ENCODE results near the gene NAA11. TPM values are rescaled to one million over a fixed set of nuclear protein-coding genes. Genes with fewer than 3 reads are reported as not detected.

NAA11 gene
- total RNA-seq, 1 donor from 2014 or later = not detected

GRCh38 chr4:79334341-79334740, 8.5 kb upstream of the NAA11 start:
- Mint-ChIP-seq H3K9me3 (no peaks in the 10 kb centered on the region), H3K27me3 (no peaks in the 10 kb centered on the region), H3K36me3 (ENCODE audit: low read depth) (no peaks in the 10 kb centered on the region), H3K4me1 (no peaks in the 10 kb centered on the region), H3K4me3 (no peak overlapping the region), H3K27ac (no peak overlapping the region)
- intact Hi-C loops (cut with micrococcal nuclease) = no loop called here
- no peak for DNase-seq

- Mint-ChIP-seq H3K4me1 (no peaks in the 10 kb centered on the region), H3K9me3 (no peaks in the 10 kb centered on the region), H3K36me3 (ENCODE audit: low read depth) (no peaks in the 10 kb centered on the region), H3K4me3 (no peak overlapping the region), H3K27ac (no peak overlapping the region), H3K27me3 (no peaks in the 10 kb centered on the region)
- intact Hi-C loops (cut with micrococcal nuclease) = no loop called here
- DNase-seq = no peak
Observed at GRCh38 chr4:79331126-79331876, 5.4 kb upstream of the NAA11 start.

GRCh38 chr4:79330720-79331119, 4.9 kb upstream of the NAA11 start:
- H3K4me1 Mint-ChIP-seq = no peaks in the 10 kb centered on the region
- no peaks in the 10 kb centered on the region for H3K36me3 Mint-ChIP-seq (ENCODE audit: low read depth)
- DNase-seq = no peak
- H3K4me3 Mint-ChIP-seq = no peak overlapping the region
- H3K9me3 Mint-ChIP-seq = no peaks in the 10 kb centered on the region
- H3K27me3 Mint-ChIP-seq = no peaks in the 10 kb centered on the region
- intact Hi-C loops (cut with micrococcal nuclease) = no loop called here
- H3K27ac Mint-ChIP-seq = no peak overlapping the region

GRCh38 chr4:79325436-79325835, 425 bp downstream of the NAA11 start:
- Mint-ChIP-seq H3K4me3 (no peak overlapping the region), H3K27me3 (no peaks in the 10 kb centered on the region), H3K4me1 (no peaks in the 10 kb centered on the region), H3K9me3 (no peaks in the 10 kb centered on the region), H3K36me3 (ENCODE audit: low read depth) (no peaks in the 10 kb centered on the region), H3K27ac (no peak overlapping the region)
- intact Hi-C loops (cut with micrococcal nuclease) = no loop called here
- DNase-seq = no peak

DNA sequence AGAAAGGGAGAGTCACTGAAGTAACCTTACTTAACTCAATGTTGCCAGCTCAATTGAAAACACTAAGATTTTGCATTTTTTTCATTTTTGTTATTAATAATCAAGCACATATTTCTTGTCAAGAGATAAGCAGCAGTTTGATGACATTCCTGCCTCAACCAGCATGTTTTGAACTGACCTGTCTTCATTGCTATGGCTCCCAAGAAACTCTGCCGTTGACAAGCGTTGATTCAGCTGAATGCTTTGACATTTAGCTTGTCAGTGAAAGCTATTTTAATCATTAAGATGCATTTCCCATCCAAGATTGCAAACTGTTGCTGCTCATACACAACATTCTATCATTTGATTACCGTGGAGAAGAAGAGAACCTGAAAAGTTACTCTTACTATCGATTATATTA, 5.9 kb downstream of the NAA11 start:
- Mint-ChIP-seq H3K36me3 (ENCODE audit: low read depth) (no peaks in the 10 kb centered on the region), H3K27me3 (no peaks in the 10 kb centered on the region), H3K4me3 (no peak overlapping the region), H3K4me1 (no peaks in the 10 kb centered on the region), H3K27ac (no peak overlapping the region), H3K9me3 (no peaks in the 10 kb centered on the region)
- no peak for DNase-seq
- intact Hi-C loops (cut with micrococcal nuclease) = no loop called here

DNA sequence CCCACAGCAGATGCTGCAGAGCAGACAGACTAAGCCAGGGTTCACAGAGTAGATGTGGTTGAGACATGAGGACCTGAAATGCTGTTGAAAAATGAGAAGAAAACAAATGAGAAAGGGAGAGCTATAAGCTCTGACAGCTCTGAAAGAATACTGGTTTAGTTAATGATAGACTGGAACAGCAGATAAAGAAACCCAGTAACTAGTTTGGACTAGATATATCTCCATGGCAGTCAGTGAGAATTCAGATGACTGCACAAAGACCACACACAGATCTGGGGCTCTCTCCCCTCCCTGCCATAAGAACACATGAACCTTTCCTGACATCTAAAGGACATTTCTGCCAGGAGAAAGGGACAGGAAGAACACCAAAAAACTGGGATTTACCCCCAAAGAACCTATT, 8.2 kb downstream of the NAA11 start:
- no peak for DNase-seq
- Mint-ChIP-seq H3K4me1 (no peaks in the 10 kb centered on the region), H3K4me3 (no peak overlapping the region), H3K9me3 (no peaks in the 10 kb centered on the region), H3K36me3 (ENCODE audit: low read depth) (no peaks in the 10 kb centered on the region), H3K27ac (no peak overlapping the region), H3K27me3 (no peaks in the 10 kb centered on the region)
- intact Hi-C loops (cut with micrococcal nuclease) = no loop called here

DNA sequence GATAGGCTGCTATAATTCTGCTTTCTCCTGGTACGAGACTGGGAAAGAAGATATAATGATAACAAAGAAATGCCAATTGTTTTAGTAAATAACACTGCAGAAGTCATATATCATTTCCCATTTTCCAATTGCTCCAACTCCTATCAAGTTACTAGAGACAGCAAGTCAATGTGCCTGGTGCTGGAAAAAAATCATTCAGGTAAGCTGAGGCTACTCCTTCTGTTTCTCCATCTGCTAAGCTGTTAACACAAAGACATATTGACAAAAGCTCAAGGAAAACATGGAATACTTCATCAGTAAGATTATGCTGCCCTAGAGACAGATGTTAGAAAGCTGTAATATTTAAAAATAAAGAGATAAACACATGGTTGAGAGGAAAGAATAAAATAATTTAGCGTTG, 10.0 kb downstream of the NAA11 start:
- H3K27me3 Mint-ChIP-seq = no peaks in the 10 kb centered on the region
- intact Hi-C loops (cut with micrococcal nuclease) = no loop called here
- H3K36me3 Mint-ChIP-seq (ENCODE audit: low read depth) = no peaks in the 10 kb centered on the region
- H3K27ac Mint-ChIP-seq = no peak overlapping the region
- no peaks in the 10 kb centered on the region for H3K4me1 Mint-ChIP-seq
- DNase-seq = no peak
- H3K9me3 Mint-ChIP-seq = no peaks in the 10 kb centered on the region
- H3K4me3 Mint-ChIP-seq = no peak overlapping the region

DNA sequence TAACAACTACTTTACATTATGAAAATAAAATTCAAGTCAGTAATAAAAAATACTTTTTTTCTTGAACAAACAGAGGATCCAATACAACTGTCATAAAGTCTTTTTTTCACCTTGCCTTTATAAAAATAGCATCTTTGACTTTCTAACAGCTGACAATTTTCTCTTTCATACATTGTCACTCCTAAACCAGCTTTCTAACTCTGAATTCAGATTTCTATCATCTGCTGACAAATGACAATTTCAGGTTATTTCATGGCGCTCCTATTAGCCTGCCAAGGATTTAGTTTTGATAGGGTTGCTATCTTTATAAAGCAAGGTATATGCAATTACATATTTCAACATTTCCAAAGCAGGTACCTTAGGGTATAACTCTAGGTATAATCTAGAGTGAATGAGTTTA, 14.6 kb downstream of the NAA11 start:
- H3K4me1 Mint-ChIP-seq = no peaks in the 10 kb centered on the region
- intact Hi-C loops (cut with micrococcal nuclease) = no loop called here
- no peaks in the 10 kb centered on the region for H3K9me3 Mint-ChIP-seq
- H3K4me3 Mint-ChIP-seq = no peak overlapping the region
- no peak overlapping the region for H3K27ac Mint-ChIP-seq
- no peaks in the 10 kb centered on the region for H3K27me3 Mint-ChIP-seq
- no peak for DNase-seq
- H3K36me3 Mint-ChIP-seq (ENCODE audit: low read depth) = no peaks in the 10 kb centered on the region

DNA sequence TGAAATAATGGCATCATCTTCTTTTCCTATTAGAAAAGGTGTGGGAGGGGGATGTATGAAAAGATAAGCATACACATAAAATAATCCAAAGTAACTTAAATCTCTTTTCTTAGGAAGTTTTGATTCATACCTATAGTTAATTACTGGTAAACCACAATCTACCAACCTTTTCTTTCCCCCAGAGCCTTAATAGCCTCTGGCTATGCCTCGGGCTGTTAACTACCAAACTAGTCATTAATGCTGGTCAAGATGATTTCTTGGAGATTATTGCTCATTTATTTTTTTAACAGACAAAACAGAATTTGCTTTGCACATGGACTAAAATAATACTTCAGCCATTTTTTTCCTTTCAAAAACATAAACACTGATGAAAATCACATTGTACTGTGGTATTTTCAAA, 16.9 kb downstream of the NAA11 start:
- intact Hi-C loops (cut with micrococcal nuclease) = no loop called here
- no peak for DNase-seq
- H3K27ac Mint-ChIP-seq = no peak overlapping the region
- H3K4me1 Mint-ChIP-seq = no peaks in the 10 kb centered on the region
- H3K27me3 Mint-ChIP-seq = no peaks in the 10 kb centered on the region
- no peaks in the 10 kb centered on the region for H3K9me3 Mint-ChIP-seq
- H3K4me3 Mint-ChIP-seq = no peak overlapping the region
- H3K36me3 Mint-ChIP-seq (ENCODE audit: low read depth) = no peaks in the 10 kb centered on the region

GRCh38 chr4:79308137-79308536, 17.7 kb downstream of the NAA11 start:
- Mint-ChIP-seq H3K4me1 (no peaks in the 10 kb centered on the region), H3K4me3 (no peak overlapping the region), H3K9me3 (no peaks in the 10 kb centered on the region), H3K27me3 (no peaks in the 10 kb centered on the region), H3K36me3 (ENCODE audit: low read depth) (no peaks in the 10 kb centered on the region), H3K27ac (no peak overlapping the region)
- intact Hi-C loops (cut with micrococcal nuclease) = no loop called here
- no peak for DNase-seq

- H3K4me1 Mint-ChIP-seq = no peaks in the 10 kb centered on the region
- H3K27ac Mint-ChIP-seq = no peak overlapping the region
- intact Hi-C loops (cut with micrococcal nuclease) = no loop called here
- no peaks in the 10 kb centered on the region for H3K9me3 Mint-ChIP-seq
- no peak for DNase-seq
- H3K27me3 Mint-ChIP-seq = no peaks in the 10 kb centered on the region
- no peaks in the 10 kb centered on the region for H3K36me3 Mint-ChIP-seq (ENCODE audit: low read depth)
- H3K4me3 Mint-ChIP-seq = no peak overlapping the region
Observed at GRCh38 chr4:79306795-79307194, 19.1 kb downstream of the NAA11 start.

GRCh38 chr4:79300280-79300679, 25.6 kb downstream of the NAA11 start:
- no peak for DNase-seq
- Mint-ChIP-seq H3K27ac (no peak overlapping the region), H3K27me3 (no peaks in the 10 kb centered on the region), H3K4me1 (no peaks in the 10 kb centered on the region), H3K4me3 (no peak overlapping the region), H3K9me3 (no peaks in the 10 kb centered on the region), H3K36me3 (ENCODE audit: low read depth) (no peaks in the 10 kb centered on the region)
- intact Hi-C loops (cut with micrococcal nuclease) = no loop called here

DNA sequence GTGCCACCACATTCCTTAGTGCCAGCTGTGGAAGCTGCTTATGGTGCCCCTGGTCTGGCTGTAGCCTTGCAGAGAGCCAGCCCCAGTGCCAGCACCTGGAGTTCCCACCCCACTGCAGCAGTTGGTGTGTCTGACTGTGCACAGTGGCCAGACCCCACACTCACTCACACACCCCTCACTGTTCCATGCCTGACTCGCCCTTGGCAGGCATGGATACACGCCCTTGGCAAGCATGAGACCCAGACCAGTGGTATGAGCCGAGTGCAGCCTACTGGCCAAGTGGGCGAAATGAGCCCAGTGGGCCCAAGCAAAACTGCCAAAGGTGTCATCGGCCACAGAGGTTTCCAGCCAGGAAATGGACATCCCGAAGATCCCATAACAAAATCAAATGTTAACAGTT, 27.4 kb downstream of the NAA11 start:
- H3K9me3 Mint-ChIP-seq = no peaks in the 10 kb centered on the region
- H3K27me3 Mint-ChIP-seq = no peaks in the 10 kb centered on the region
- intact Hi-C loops (cut with micrococcal nuclease) = no loop called here
- no peak overlapping the region for H3K27ac Mint-ChIP-seq
- H3K4me1 Mint-ChIP-seq = no peaks in the 10 kb centered on the region
- DNase-seq = no peak
- H3K36me3 Mint-ChIP-seq (ENCODE audit: low read depth) = no peaks in the 10 kb centered on the region
- H3K4me3 Mint-ChIP-seq = no peak overlapping the region

DNA sequence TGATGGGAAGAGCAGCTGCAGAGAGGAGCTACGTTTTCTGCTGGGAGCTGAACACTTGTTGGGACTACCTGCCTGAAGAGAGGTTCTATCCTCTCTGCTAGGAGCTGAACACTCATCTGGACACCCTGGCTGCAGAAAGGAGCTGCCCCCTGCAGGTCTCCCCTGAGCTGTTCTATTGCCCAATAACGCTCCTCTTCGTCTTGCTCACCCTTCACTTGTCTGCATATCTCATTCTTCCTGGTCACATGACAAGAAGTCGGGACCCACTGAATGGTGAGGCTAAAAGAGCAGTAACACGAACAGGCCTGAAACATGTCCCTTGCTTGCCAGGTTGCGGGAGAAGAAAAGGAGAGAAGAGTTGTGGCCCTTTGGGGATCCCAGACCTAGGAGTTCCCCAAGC, 27.8 kb downstream of the NAA11 start:
- intact Hi-C loops (cut with micrococcal nuclease) = no loop called here
- DNase-seq = no peak
- Mint-ChIP-seq H3K36me3 (ENCODE audit: low read depth) (no peaks in the 10 kb centered on the region), H3K27ac (no peak overlapping the region), H3K9me3 (no peaks in the 10 kb centered on the region), H3K4me3 (no peak overlapping the region), H3K4me1 (no peaks in the 10 kb centered on the region), H3K27me3 (no peaks in the 10 kb centered on the region)

GRCh38 chr4:79297479-79297878, 28.4 kb downstream of the NAA11 start:
- Mint-ChIP-seq H3K4me3 (no peak overlapping the region), H3K27me3 (no peaks in the 10 kb centered on the region), H3K27ac (no peak overlapping the region), H3K36me3 (ENCODE audit: low read depth) (no peaks in the 10 kb centered on the region), H3K4me1 (no peaks in the 10 kb centered on the region), H3K9me3 (no peaks in the 10 kb centered on the region)
- DNase-seq = no peak
- intact Hi-C loops (cut with micrococcal nuclease) = no loop called here
